GM20000 (cell line): Measurements from ENCODE around the gene IL1RAPL1.

ENCODE experiments used
- DNase-seq: peaks from one replicate; pipeline ENCODE4 v3.0.0; 2012; ENCODE audit warnings: low spot score
- CTCF ChIP-seq: IDR thresholded peaks from 2 replicates; pipeline ENCODE4 v1.5.1; 2012; ENCODE audit warnings: mild to moderate bottlenecking, control low read depth; ENCODE audit errors: extremely low read depth, missing control alignments

Gene IL1RAPL1

DNA sequence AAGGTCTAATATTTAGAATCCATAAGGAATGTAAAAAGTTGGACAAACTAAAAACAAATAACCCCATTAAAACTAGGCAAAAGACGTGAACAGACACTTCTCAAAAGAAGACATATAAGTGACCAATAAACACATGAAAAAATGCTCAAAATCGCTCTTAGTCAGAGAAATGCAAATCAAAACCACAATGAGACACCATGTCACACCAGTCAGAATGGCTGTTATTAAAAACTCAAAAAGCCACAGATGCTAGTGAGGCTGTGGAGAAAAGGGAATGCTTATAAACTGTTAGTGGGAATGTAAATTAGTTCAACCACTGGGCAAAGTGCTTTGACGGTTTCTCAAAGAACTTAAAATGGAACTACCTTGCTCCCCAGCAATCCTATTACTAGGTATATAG, 953.8 kb downstream of the IL1RAPL1 start:
- TF ChIP-seq CTCF, result no peak
- DNase-seq, result no peak

GRCh38 chrX:29542152-29542551, 954.9 kb downstream of the IL1RAPL1 start:
- TF ChIP-seq CTCF, result no peak
- DNase-seq, result no peak

GRCh38 chrX:29545878-29546277, 958.6 kb downstream of the IL1RAPL1 start:
- no peak for DNase-seq
- no peak for TF ChIP-seq CTCF

DNA sequence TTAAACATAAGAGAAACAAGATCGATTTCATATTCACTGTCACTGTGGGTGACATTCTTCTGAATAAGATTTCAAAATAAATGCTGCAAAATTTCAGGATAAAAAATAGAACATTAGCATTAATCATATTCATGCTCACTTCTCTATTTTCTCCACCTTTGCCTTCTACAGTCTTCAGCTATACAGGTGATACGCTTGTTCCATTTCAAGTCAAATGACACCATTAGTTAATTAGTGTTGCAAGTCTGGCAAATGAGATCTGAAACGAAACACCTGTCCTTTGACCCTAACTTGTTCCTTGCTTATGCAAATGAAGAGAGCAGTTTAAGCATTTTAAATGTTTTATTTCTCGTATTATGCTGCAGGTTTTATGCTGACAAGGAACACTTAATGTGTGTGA, 960.6 kb downstream of the IL1RAPL1 start:
- no peak for DNase-seq

GRCh38 chrX:29553542-29553941, 966.3 kb downstream of the IL1RAPL1 start:
- DNase-seq, result no peak
- no peak for TF ChIP-seq CTCF

More for the DNA sequence above, 960.6 kb downstream of the IL1RAPL1 start:
- TF ChIP-seq CTCF, result no peak

DNA sequence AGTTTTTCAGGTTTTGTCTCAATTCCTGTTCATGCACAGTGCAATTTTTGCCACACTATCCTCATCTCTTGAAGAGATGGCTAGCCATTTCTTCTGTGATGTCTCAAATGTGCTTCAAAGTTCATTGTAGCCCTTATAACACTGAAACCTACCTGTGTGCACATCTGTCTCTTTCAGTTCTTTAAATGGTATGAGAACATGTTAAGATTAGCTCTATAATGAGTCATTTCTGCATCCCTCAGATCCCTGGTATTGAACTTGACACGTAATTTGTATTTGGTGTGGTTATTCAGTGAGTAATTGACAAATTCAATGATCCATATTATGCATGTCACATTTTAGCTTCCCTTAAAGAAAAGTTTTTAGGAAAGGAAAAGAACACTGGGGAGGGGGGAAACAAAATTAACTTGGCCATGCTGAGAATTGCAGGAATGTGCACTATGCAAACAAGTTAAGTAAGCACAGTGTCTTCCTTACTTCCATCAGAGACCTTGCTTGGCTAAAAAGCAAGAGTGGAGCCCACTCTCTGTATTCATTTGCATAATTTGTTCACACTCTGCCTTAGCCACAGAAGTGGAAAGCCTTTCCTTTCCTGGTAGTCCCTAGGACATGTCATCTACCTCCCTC, 968.3 kb downstream of the IL1RAPL1 start:
- TF ChIP-seq CTCF, result no peak
- DNase-seq, result peak; percentile 29

- no peak for DNase-seq
- no peak for TF ChIP-seq CTCF
These were observed 972.8 kb downstream of the IL1RAPL1 start for GRCh38 chrX:29560065-29560464.
